ENCODE measurements around the gene TST.

The TST gene

GRCh38 chr22:37030560-37031281 lies 11.5 kb upstream of the TST start:
- no peaks in the 10 kb centered on the region for H3K9me3 Mint-ChIP-seq
- H3K27ac Mint-ChIP-seq: no peak overlapping the region
- no peaks in the 10 kb centered on the region for H3K36me3 Mint-ChIP-seq (ENCODE audit: low read depth)
- peaks cover 9% of the 10 kb centered on the region for H3K27me3 Mint-ChIP-seq (ENCODE audit: low read depth)
- no peaks in the 10 kb centered on the region for H3K4me1 Mint-ChIP-seq (ENCODE audit: low read depth)
- no peak overlapping the region for H3K4me3 Mint-ChIP-seq

GRCh38 chr22:37028692-37029674 lies 9.7 kb upstream of the TST start:
- H3K9me3 Mint-ChIP-seq: no peaks in the 10 kb centered on the region
- H3K4me1 Mint-ChIP-seq (ENCODE audit: low read depth): peaks cover 4% of the 10 kb centered on the region
- H3K27ac Mint-ChIP-seq: no peak overlapping the region
- peaks cover 5% of the 10 kb centered on the region for H3K36me3 Mint-ChIP-seq (ENCODE audit: low read depth)
- no peak overlapping the region for H3K4me3 Mint-ChIP-seq
- H3K27me3 Mint-ChIP-seq (ENCODE audit: low read depth): no peaks in the 10 kb centered on the region

GRCh38 chr22:37027556-37027955 lies 8.3 kb upstream of the TST start:
- no peaks in the 10 kb centered on the region for H3K27me3 Mint-ChIP-seq (ENCODE audit: low read depth)
- no peaks in the 10 kb centered on the region for H3K9me3 Mint-ChIP-seq
- H3K4me1 Mint-ChIP-seq (ENCODE audit: low read depth): peaks cover 4% of the 10 kb centered on the region
- peaks cover 5% of the 10 kb centered on the region for H3K36me3 Mint-ChIP-seq (ENCODE audit: low read depth)
- H3K4me3 Mint-ChIP-seq: no peak overlapping the region
- no peak overlapping the region for H3K27ac Mint-ChIP-seq

GRCh38 chr22:37026325-37026724 lies 7.1 kb upstream of the TST start:
- Mint-ChIP-seq H3K4me3 (no peak overlapping the region), H3K27ac (no peak overlapping the region), H3K36me3 (ENCODE audit: low read depth) (peaks cover 5% of the 10 kb centered on the region), H3K27me3 (ENCODE audit: low read depth) (no peaks in the 10 kb centered on the region), H3K4me1 (ENCODE audit: low read depth) (peaks cover 10% of the 10 kb centered on the region), H3K9me3 (no peaks in the 10 kb centered on the region)

- no peak overlapping the region for H3K27ac Mint-ChIP-seq
- no peaks in the 10 kb centered on the region for H3K27me3 Mint-ChIP-seq (ENCODE audit: low read depth)
- H3K4me1 Mint-ChIP-seq (ENCODE audit: low read depth): peaks cover 13% of the 10 kb centered on the region
- H3K4me3 Mint-ChIP-seq: no peak overlapping the region
- H3K9me3 Mint-ChIP-seq: no peaks in the 10 kb centered on the region
- H3K36me3 Mint-ChIP-seq (ENCODE audit: low read depth): peaks cover 5% of the 10 kb centered on the region
These were observed 6.3 kb upstream of the TST start for GRCh38 chr22:37025500-37026070.

- Mint-ChIP-seq H3K27ac (no peak overlapping the region), H3K9me3 (no peaks in the 10 kb centered on the region), H3K4me1 (ENCODE audit: low read depth) (peaks cover 20% of the 10 kb centered on the region), H3K27me3 (ENCODE audit: low read depth) (no peaks in the 10 kb centered on the region), H3K36me3 (ENCODE audit: low read depth) (peaks cover 5% of the 10 kb centered on the region), H3K4me3 (no peak overlapping the region)
These were observed 5.3 kb upstream of the TST start for GRCh38 chr22:37024339-37025157.

GRCh38 chr22:37023743-37024338 lies 4.6 kb upstream of the TST start:
- Mint-ChIP-seq H3K9me3 (no peaks in the 10 kb centered on the region), H3K27ac (no peak overlapping the region), H3K27me3 (ENCODE audit: low read depth) (no peaks in the 10 kb centered on the region), H3K4me1 (ENCODE audit: low read depth) (peaks cover 20% of the 10 kb centered on the region), H3K36me3 (ENCODE audit: low read depth) (peaks cover 5% of the 10 kb centered on the region), H3K4me3 (no peak overlapping the region)

GRCh38 chr22:37022483-37023337 lies 3.5 kb upstream of the TST start:
- Mint-ChIP-seq H3K4me1 (ENCODE audit: low read depth) (peaks cover 22% of the 10 kb centered on the region), H3K4me3 (no peak overlapping the region), H3K27ac (no peak overlapping the region), H3K27me3 (ENCODE audit: low read depth) (no peaks in the 10 kb centered on the region), H3K9me3 (no peaks in the 10 kb centered on the region), H3K36me3 (ENCODE audit: low read depth) (peaks cover 5% of the 10 kb centered on the region)

- Mint-ChIP-seq H3K4me1 (ENCODE audit: low read depth) (peaks cover 22% of the 10 kb centered on the region), H3K27ac (peak overlapping the region; percentile 77), H3K27me3 (ENCODE audit: low read depth) (no peaks in the 10 kb centered on the region), H3K9me3 (no peaks in the 10 kb centered on the region), H3K36me3 (ENCODE audit: low read depth) (peaks cover 5% of the 10 kb centered on the region), H3K4me3 (peak overlapping the region; percentile 72)
These were observed 2.6 kb upstream of the TST start for GRCh38 chr22:37021710-37022482.

- Mint-ChIP-seq H3K4me1 (ENCODE audit: low read depth) (peaks cover 22% of the 10 kb centered on the region), H3K9me3 (no peaks in the 10 kb centered on the region), H3K27me3 (ENCODE audit: low read depth) (no peaks in the 10 kb centered on the region), H3K36me3 (ENCODE audit: low read depth) (peaks cover 5% of the 10 kb centered on the region), H3K27ac (no peak overlapping the region), H3K4me3 (no peak overlapping the region)
These were observed 1.8 kb upstream of the TST start for GRCh38 chr22:37021041-37021440.

- Mint-ChIP-seq H3K4me1 (ENCODE audit: low read depth) (peaks cover 22% of the 10 kb centered on the region), H3K27ac (peak overlapping the region; percentile 67)
These were observed 889 bp upstream of the TST start for GRCh38 chr22:37020192-37020479.

GRCh38 chr22:37018815-37019308 lies 385 bp downstream of the TST start:
- H3K9me3 Mint-ChIP-seq: no peaks in the 10 kb centered on the region
- no peaks in the 10 kb centered on the region for H3K36me3 Mint-ChIP-seq (ENCODE audit: low read depth)
- peak overlapping the region; percentile 82 for H3K4me3 Mint-ChIP-seq
- peak overlapping the region; percentile 73 for H3K27ac Mint-ChIP-seq
- H3K27me3 Mint-ChIP-seq (ENCODE audit: low read depth): peaks cover 6% of the 10 kb centered on the region
- H3K4me1 Mint-ChIP-seq (ENCODE audit: low read depth): peaks cover 18% of the 10 kb centered on the region

More at GRCh38 chr22:37020192-37020479, 889 bp upstream of the TST start:
- H3K27me3 Mint-ChIP-seq (ENCODE audit: low read depth): peaks cover 3% of the 10 kb centered on the region
- H3K9me3 Mint-ChIP-seq: no peaks in the 10 kb centered on the region
- peaks cover 4% of the 10 kb centered on the region for H3K36me3 Mint-ChIP-seq (ENCODE audit: low read depth)
- peak overlapping the region; percentile 88 for H3K4me3 Mint-ChIP-seq

All from T-helper 1 cell treated with Interleukin-12 subunit alpha and Interleukin-12 subunit beta and Interleukin-4 antibody, amounts not matched to agents 30 μg/mL and 1 μg/mL, for 36 hours (primary cell).